ENCODE data around the gene TEX44. TPM values are rescaled to one million over a fixed set of nuclear protein-coding genes. Genes with fewer than 3 reads are reported as not detected.

The TEX44 gene
- total and polyA plus RNA-seq, 2 of the 13 experiments (the other 11 are each of a cell fraction or from before 2014, with no cell fraction given), result not detected

- no peak for TF ChIP-seq ZNF710 (CRISPR knock-in tag; IDR thresholded peaks at IDR 0.05; ENCODE audit: borderline replicate concordance)
- no peak for TF ChIP-seq TBP (CRISPR knock-in tag; IDR thresholded peaks at IDR 0.05)
- TF ChIP-seq RNF2 (conservative IDR thresholded peaks at IDR 0.05; ENCODE audit: low read depth), result peak; percentile 97
- TF ChIP-seq SIN3B (IDR thresholded peaks at IDR 0.05; ENCODE audit: low read length), result no peak
- no peak for TF ChIP-seq STAG1 (CRISPR knock-in tag; IDR thresholded peaks at IDR 0.05)
- no peak; the same call in 1 of the 2 replicates for TF ChIP-seq ZNF672 (CRISPR knock-in tag; IDR thresholded peaks at IDR 0.05)
- peak; percentile 71 for TF ChIP-seq PHF8 (CRISPR knock-in tag; IDR thresholded peaks at IDR 0.05)
- 0 out of 2 replicates have a peak, but pooled peaks have one; percentile 26 for TF ChIP-seq TP53 (CRISPR knock-in tag; conservative IDR thresholded peaks at IDR 0.05)
- TF ChIP-seq NR3C1 (CRISPR knock-in tag; IDR thresholded peaks at IDR 0.05), result no peak
- peak; percentile 70 for TF ChIP-seq ZNF607 (CRISPR knock-in tag; IDR thresholded peaks at IDR 0.05; ENCODE audit: borderline replicate concordance)
- no peak for TF ChIP-seq ZEB1 (IDR thresholded peaks at IDR 0.05; ENCODE audit: insufficient replicate concordance, low read depth)
- TF ChIP-seq HOXA5 (CRISPR knock-in tag; IDR thresholded peaks at IDR 0.05), result no peak
- peak; percentile 94; the same call in 1 of the 2 replicates for TF ChIP-seq ZNF605 (CRISPR knock-in tag; IDR thresholded peaks at IDR 0.05)
- TF ChIP-seq ZNF703 (CRISPR knock-in tag; IDR thresholded peaks at IDR 0.05; ENCODE audit: borderline replicate concordance), result peak; percentile 93
- TF ChIP-seq CEBPZ (IDR thresholded peaks at IDR 0.05; ENCODE audit: low read length), result no peak
- peak; percentile 38; the same call in 1 of the 2 replicates for TF ChIP-seq ZBTB7A (CRISPR knock-in tag; IDR thresholded peaks at IDR 0.05)
- peak; percentile 73 for TF ChIP-seq FOXO1 (CRISPR knock-in tag; IDR thresholded peaks at IDR 0.05)
- no peak for TF ChIP-seq HMGA1 (CRISPR knock-in tag; conservative IDR thresholded peaks at IDR 0.05)
- peak; percentile 77; the same call in 1 of the 2 replicates for TF ChIP-seq ZNF17 (CRISPR knock-in tag; IDR thresholded peaks at IDR 0.05)
- TF ChIP-seq ZNF691 (CRISPR knock-in tag; IDR thresholded peaks at IDR 0.05; ENCODE audit: borderline replicate concordance, low read depth), result peak; percentile 83; the same call in 1 of the 2 replicates
- TF ChIP-seq DRAP1 (CRISPR knock-in tag; IDR thresholded peaks at IDR 0.05), result peak; percentile 59; the same call in 1 of the 2 replicates
- TF ChIP-seq TIGD3 (CRISPR knock-in tag; IDR thresholded peaks at IDR 0.05; ENCODE audit: borderline replicate concordance), result peak; percentile 82; the same call in 1 of the 2 replicates
Observed at GRCh38 chr2:231613663-231614558, 21.2 kb downstream of the TEX44 start (continued).
